ENCODE measurements around the gene ZW10. TPM values are rescaled to one million over a fixed set of nuclear protein-coding genes. Genes with fewer than 3 reads are reported as not detected.
"Not testable (repeated sequence)": the region's sequence is repeated elsewhere in the genome, so short reads cannot be mapped to it uniquely, and the experiment has no call there.

Gene ZW10
- total RNA-seq, 2 donors from 2014 or later, result 4.4 to 5.7 TPM

DNA sequence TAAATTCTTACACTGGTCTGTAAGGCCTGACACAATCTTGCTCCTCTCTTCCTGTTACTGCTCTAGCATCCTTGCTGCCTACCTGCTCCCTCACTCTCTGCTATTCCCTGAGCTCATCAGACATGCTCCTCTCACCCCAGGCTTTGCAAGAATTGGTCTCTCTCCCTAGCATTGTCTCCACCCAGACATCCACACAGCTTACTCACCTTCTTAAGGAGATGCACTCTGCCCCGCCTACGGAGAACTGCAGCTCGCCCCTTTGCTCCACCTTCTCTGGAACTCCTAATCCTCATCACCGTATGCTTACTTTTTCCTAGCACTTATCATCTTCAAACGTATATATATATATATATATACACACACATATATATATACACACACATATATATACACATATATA lies 44.0 kb downstream of the ZW10 start:
- H3K27ac Mint-ChIP-seq, result no peak overlapping the region
- no peak overlapping the region for H3K4me3 Mint-ChIP-seq
- no peaks in the 10 kb centered on the region for H3K27me3 Mint-ChIP-seq
- H3K9me3 ChIP-seq (ENCODE audit: control insufficient read depth, low read length, poor library complexity, severe bottlenecking), result no peaks in the 10 kb centered on the region
- peaks cover 7% of the 10 kb centered on the region for H3K4me1 Mint-ChIP-seq
- ATAC-seq (no peak), DNase-seq (no peak)
- peaks cover 6% of the 10 kb centered on the region for H3K36me3 Mint-ChIP-seq (ENCODE audit: low read depth)

DNA sequence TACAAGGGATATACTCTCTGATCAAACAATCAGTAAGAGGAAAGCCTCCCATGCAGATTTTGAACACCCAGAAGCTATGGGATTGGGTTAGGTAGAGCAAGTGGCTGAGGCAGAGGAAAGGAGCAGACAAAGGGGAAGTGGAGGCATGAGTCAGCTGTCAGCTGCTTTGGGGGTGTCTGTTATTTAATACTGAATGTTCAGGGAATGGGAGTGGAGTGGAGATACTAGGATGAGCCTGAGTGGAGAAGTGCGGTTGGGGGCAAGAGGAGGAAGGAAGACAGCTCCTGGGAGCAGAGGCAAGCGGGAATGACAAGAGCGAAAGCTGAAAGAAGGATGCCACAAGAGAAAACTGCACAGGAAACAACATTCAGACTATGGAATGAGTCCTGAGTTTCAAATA lies 44.7 kb downstream of the ZW10 start:
- peaks cover 7% of the 10 kb centered on the region for H3K4me1 Mint-ChIP-seq
- peaks cover 6% of the 10 kb centered on the region for H3K36me3 Mint-ChIP-seq (ENCODE audit: low read depth)
- no peaks in the 10 kb centered on the region for H3K9me3 ChIP-seq (ENCODE audit: control insufficient read depth, low read length, poor library complexity, severe bottlenecking)
- H3K4me3 Mint-ChIP-seq, result no peak overlapping the region
- H3K27ac Mint-ChIP-seq, result no peak overlapping the region
- H3K27me3 Mint-ChIP-seq, result no peaks in the 10 kb centered on the region
- ATAC-seq (no peak), DNase-seq (no peak)

DNA sequence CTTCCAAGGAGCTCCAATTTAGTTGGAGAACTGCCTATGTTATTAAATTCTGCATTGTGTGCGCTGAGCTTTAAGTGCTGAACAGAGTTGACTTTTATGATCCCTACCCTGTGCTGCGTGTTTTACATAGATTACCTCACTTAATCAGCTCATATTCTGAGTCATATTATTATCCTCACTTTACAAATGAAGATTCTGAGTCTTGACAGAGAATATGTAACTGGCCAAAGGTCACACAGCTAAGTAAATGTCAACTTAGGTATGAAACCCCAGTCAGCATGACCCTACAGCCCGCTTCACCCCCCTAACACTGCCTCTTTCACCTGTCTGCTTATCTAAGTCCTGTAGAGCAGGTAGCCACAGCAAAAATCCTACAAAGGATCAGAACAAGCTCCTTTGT lies 47.6 kb downstream of the ZW10 start:
- Mint-ChIP-seq H3K36me3 (ENCODE audit: low read depth) (peaks cover 4% of the 10 kb centered on the region), H3K27me3 (no peaks in the 10 kb centered on the region), H3K27ac (peak overlapping the region; percentile 57), H3K4me3 (no peak overlapping the region), H3K4me1 (peaks cover 7% of the 10 kb centered on the region)
- DNase-seq (no peak), ATAC-seq (no peak)
- no peaks in the 10 kb centered on the region for H3K9me3 ChIP-seq (ENCODE audit: control insufficient read depth, low read length, poor library complexity, severe bottlenecking)

DNA sequence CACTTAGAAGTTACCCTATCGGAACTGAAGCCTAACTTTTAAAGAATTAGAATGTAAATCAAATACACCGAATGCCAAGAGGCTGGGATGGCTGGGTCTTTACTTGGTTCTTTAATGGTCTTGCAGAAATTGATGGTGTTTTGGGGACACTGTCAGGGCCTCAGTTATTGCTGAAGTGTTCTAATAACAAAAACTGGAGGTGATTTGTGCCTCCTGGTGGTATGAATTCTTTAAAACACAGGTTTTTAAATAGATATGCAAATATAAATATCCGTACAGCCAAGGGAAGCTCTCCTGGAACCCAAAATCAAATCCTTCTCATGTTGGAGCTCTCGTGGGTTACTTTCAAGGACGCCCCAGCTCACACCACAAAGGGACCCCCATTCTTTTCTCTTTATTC lies 48.1 kb downstream of the ZW10 start:
- H3K27ac Mint-ChIP-seq, result peak overlapping the region; percentile 57
- peaks cover 7% of the 10 kb centered on the region for H3K4me1 Mint-ChIP-seq
- peaks cover 4% of the 10 kb centered on the region for H3K36me3 Mint-ChIP-seq (ENCODE audit: low read depth)
- no peaks in the 10 kb centered on the region for H3K9me3 ChIP-seq (ENCODE audit: control insufficient read depth, low read length, poor library complexity, severe bottlenecking)
- H3K27me3 Mint-ChIP-seq, result no peaks in the 10 kb centered on the region
- no peak for ATAC-seq
- DNase-seq, result no peak
- H3K4me3 Mint-ChIP-seq, result no peak overlapping the region

DNA sequence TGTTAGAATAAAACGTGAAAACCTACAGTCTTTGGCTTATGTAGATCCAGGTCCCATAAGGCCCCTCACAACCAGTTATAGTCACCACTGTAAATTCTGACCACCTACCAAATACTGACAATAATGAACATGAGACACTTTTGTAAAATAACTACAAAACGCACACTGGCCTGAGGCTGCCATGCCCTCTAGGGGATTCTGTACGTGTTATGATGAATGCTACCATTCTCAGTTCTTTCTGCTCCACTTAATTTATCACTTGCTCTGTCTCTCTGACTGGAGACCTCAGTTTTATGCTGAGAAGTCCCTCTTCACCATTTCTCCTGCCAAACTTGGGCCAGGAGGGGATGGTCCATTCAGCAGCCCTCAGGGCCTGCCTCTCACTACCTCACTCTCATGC lies 48.7 kb downstream of the ZW10 start:
- Mint-ChIP-seq H3K4me3 (no peak overlapping the region), H3K36me3 (ENCODE audit: low read depth) (peaks cover 4% of the 10 kb centered on the region), H3K4me1 (peaks cover 7% of the 10 kb centered on the region), H3K27ac (no peak overlapping the region), H3K27me3 (no peaks in the 10 kb centered on the region)
- DNase-seq (no peak), ATAC-seq (no peak)
- H3K9me3 ChIP-seq (ENCODE audit: control insufficient read depth, low read length, poor library complexity, severe bottlenecking), result no peaks in the 10 kb centered on the region

DNA sequence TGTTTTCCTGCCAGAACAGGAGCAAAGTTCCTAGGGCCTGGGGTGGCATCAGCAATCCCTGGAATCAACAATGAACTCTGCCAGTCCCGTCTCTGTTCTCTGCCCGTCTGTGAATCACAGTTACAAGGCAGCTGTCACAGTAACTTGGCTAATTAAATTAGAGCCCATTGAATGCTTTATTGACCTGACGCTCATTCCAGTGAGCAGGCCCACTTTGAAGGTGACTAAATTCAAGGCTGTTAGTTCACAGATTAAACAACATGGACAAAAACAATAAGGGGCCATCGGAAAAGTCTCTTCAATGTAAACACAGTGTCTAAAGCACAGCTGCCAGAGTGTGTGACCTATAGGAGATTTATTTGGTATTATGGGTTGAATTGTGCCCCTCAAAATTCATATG lies 49.7 kb downstream of the ZW10 start:
- Mint-ChIP-seq H3K4me3 (no peak overlapping the region), H3K36me3 (ENCODE audit: low read depth) (peaks cover 3% of the 10 kb centered on the region), H3K27ac (no peak overlapping the region), H3K27me3 (no peaks in the 10 kb centered on the region), H3K4me1 (peaks cover 5% of the 10 kb centered on the region)
- H3K9me3 ChIP-seq (ENCODE audit: control insufficient read depth, low read length, poor library complexity, severe bottlenecking), result no peaks in the 10 kb centered on the region
- ATAC-seq (no peak), DNase-seq (no peak)

DNA sequence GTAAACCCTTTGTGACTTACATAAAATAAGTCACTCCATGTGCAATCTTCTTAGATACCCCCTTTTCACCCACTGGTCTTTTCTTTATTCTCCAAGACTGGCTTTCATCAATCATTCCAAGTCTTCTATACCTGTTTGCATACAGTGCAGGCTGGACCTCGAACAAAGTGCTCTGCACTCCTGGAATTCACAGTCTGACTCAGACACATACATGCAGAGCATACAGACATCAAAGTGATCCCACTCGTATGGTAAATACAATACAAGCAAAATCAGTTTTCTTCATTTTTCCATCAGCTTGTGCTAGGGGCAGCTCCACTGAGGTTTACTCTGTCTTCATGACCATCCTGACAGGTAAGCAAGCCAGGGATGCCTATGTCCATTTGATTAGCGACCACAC lies 50.6 kb downstream of the ZW10 start:
- Mint-ChIP-seq H3K27me3 (no peaks in the 10 kb centered on the region), H3K36me3 (ENCODE audit: low read depth) (peaks cover 3% of the 10 kb centered on the region), H3K4me3 (no peak overlapping the region), H3K4me1 (peaks cover 2% of the 10 kb centered on the region), H3K27ac (no peak overlapping the region)
- no peaks in the 10 kb centered on the region for H3K9me3 ChIP-seq (ENCODE audit: control insufficient read depth, low read length, poor library complexity, severe bottlenecking)
- DNase-seq (no peak), ATAC-seq (no peak)

DNA sequence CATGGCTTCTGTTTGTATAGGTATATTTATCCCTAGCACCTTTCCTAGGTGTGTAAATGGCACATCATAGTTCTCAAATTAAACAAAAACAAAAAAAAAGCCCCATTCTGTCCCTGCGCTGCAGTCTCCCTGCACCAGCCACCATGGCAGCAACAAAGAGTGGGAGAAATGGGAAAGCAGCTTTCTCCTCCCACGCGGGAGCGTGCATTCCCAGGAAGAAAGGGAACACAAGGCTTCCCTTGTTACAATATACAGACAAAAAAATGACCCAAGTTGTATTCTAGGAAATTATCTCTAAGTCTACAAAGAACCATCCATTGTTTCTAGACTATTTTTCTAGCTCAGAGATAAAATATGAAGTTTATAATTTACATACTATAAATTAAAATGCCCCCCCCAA lies 51.3 kb downstream of the ZW10 start:
- no peak for ATAC-seq
- H3K4me1 Mint-ChIP-seq, result peaks cover 1% of the 10 kb centered on the region
- H3K27ac Mint-ChIP-seq, result no peak overlapping the region
- no peaks in the 10 kb centered on the region for H3K9me3 ChIP-seq (ENCODE audit: control insufficient read depth, low read length, poor library complexity, severe bottlenecking)
- H3K4me3 Mint-ChIP-seq, result no peak overlapping the region
- no peak for DNase-seq
- no peaks in the 10 kb centered on the region for H3K27me3 Mint-ChIP-seq
- peaks cover 2% of the 10 kb centered on the region for H3K36me3 Mint-ChIP-seq (ENCODE audit: low read depth)

DNA sequence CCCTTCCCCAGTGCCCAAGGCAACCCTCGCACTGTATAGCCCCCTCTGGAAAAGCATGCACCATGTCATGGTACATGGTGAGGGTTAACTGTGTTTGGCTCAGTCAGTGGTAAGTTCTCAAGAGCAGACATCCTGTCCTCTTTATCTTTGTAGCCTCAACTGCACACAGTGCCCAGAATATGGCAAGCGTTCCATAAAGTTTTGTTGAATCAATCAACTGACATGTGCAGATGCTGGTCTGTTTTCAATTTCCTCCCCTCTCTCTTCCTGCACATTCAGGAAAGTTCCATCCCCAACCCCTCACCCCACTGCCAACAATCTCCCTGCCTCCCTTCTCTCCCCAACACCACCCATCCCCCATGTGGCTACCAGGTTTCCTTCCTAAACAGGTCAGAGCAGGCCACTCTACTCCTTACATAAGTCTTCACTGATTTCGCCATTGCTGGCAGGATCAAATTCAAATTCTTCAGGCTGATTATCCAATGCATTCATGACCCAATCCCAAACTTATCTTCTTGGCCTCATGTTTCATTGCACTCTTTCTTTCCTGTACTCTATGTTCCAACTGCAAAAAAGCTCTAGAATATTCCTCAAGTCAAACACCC lies 51.9 kb downstream of the ZW10 start:
- H3K9me3 ChIP-seq (ENCODE audit: control insufficient read depth, low read length, poor library complexity, severe bottlenecking), result no peaks in the 10 kb centered on the region
- ATAC-seq, result no peak
- Mint-ChIP-seq H3K36me3 (ENCODE audit: low read depth) (no peaks in the 10 kb centered on the region), H3K27me3 (no peaks in the 10 kb centered on the region), H3K27ac (no peak overlapping the region), H3K4me1 (no peaks in the 10 kb centered on the region), H3K4me3 (no peak overlapping the region)
- no peak for DNase-seq

DNA sequence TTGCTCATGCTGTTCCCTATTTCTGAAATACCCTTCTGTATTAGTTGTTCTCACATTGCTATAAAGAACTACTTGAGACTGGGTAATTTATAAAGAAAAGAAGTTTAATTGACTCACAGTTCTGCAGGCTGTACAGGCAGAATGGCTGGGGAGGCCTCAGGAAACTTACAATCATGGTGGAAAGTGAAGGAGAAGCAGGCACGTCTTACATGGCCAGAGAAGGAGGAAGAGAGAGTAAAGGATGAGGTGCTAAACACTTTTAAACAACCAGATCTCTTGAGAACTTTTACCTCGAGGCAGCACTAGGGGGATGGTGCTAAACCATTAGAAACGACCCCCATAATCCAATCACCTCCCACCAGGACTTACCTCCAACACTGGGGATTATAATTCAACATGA lies 53.0 kb downstream of the ZW10 start:
- not testable (repeated sequence) for H3K36me3 Mint-ChIP-seq (ENCODE audit: low read depth); ATAC-seq; H3K4me1 Mint-ChIP-seq; DNase-seq; H3K9me3 ChIP-seq (ENCODE audit: control insufficient read depth, low read length, poor library complexity, severe bottlenecking); H3K4me3 Mint-ChIP-seq; H3K27ac Mint-ChIP-seq; H3K27me3 Mint-ChIP-seq

DNA sequence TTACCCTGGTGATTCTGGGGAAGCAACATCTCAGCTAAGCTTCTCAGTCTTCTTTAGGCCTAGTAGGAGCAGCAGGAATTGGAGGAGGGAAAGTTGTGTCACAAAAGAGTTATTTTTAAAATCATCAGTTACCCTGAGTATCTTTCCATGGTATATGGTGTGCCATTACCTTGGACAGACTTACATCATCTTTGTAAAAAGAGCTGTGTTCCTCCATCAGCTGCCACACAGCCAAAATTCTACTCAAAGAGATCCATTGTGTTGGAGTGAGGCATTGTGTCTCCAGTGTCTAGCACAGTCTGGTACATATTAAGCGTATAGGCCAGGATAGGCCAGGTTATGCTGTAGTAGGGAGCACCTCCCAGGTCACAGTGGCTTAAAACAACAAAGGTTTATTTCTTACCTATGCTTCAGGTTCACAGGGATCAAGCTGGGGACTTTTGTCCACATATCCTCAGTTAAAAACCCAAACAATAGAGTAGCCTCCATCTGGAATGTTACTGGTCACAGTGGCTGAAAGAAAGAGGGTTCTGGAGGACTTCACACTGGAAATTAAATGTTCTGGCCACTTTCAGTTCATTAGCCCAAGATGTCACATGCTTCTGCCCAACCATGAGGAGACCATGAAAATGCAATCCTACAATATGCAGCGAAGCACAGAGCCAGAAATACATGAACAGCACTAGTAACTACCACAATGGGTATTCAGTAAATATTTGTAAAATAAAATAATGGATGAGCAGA lies 57.4 kb downstream of the ZW10 start:
- H3K27me3 Mint-ChIP-seq, result no peaks in the 10 kb centered on the region
- DNase-seq, result no peak
- ATAC-seq, result no peak
- no peaks in the 10 kb centered on the region for H3K9me3 ChIP-seq (ENCODE audit: control insufficient read depth, low read length, poor library complexity, severe bottlenecking)
- no peaks in the 10 kb centered on the region for H3K36me3 Mint-ChIP-seq (ENCODE audit: low read depth)
- no peak overlapping the region for H3K27ac Mint-ChIP-seq
- no peaks in the 10 kb centered on the region for H3K4me1 Mint-ChIP-seq
- H3K4me3 Mint-ChIP-seq, result no peak overlapping the region

DNA sequence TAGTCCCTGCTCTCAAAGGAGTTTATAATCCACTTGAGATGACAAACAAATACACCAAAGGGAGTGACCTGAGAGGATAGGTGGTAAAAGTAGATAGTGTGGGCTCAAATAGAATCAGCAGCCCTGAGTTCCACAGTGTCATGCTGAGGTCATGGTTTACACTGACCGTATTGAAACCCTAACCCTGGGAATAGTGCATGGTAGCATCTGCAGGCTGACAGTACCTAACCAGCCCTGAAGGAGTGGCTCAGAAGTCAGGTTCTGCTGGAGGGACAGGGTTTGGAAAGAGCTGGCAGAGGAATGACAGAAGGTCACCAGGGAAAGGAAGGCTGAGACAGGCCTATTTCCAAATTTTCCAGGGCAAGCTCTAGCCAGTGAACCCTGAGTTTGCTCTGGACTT lies 58.2 kb downstream of the ZW10 start:
- Mint-ChIP-seq H3K27ac (no peak overlapping the region), H3K4me1 (no peaks in the 10 kb centered on the region), H3K4me3 (no peak overlapping the region), H3K27me3 (no peaks in the 10 kb centered on the region), H3K36me3 (ENCODE audit: low read depth) (no peaks in the 10 kb centered on the region)
- ATAC-seq, result no peak
- no peak for DNase-seq
- H3K9me3 ChIP-seq (ENCODE audit: control insufficient read depth, low read length, poor library complexity, severe bottlenecking), result no peaks in the 10 kb centered on the region

DNA sequence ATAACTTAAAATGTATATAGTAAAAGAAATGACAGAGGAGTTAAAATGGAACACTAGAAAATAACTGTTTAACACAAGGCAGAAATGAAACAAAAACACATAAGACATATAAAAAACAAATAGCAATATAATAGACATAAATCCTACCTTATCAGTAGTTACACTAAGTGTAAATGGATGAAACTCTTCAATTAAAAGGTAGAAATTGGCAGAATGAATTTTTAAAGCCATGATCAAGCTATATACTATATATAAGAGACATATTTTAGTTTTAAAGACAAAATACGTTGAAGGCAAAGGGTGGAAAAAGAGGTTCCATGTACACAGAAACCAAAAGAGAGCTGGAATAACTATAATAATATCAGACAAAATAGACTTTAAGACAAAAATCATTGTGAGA lies 62.5 kb downstream of the ZW10 start:
- Mint-ChIP-seq H3K4me3 (no peak overlapping the region), H3K27me3 (no peaks in the 10 kb centered on the region), H3K4me1 (no peaks in the 10 kb centered on the region), H3K27ac (no peak overlapping the region), H3K36me3 (ENCODE audit: low read depth) (no peaks in the 10 kb centered on the region)
- ATAC-seq (no peak), DNase-seq (no peak)
- H3K9me3 ChIP-seq (ENCODE audit: control insufficient read depth, low read length, poor library complexity, severe bottlenecking), result no peaks in the 10 kb centered on the region

Measured in T-helper 17 cell (primary cell).